Left lung (tissue), 10 donors: ENCODE results near the gene TRIM27. TPM values are rescaled to one million over a fixed set of nuclear protein-coding genes. Genes with fewer than 3 reads are reported as not detected.
"Not testable (repeated sequence)": the region's sequence is repeated elsewhere in the genome, so short reads cannot be mapped to it uniquely, and the experiment has no call there.

Source experiments
- ATAC-seq: fragments of 200-7000 bp; cut with Tn5 transposase; one replicate; pipeline ENCODE4 v1.9.1; 2020; ENCODE audit warnings: moderate library complexity
- DNase-seq, 4 donors: peaks; one replicate each; pipeline ENCODE4 v3.0.0-alpha.2; 2013 to 2020
- H3K27ac ChIP-seq, 2 donors: fragments of 200-600 bp; sonication (generic) in 1 of 2; one replicate each; pipeline versions ENCODE4 v1.5.0 to v1.8.0; 2020 to 2021
- H3K27me3 ChIP-seq, 2 donors: fragments of 200-600 bp; sonication (generic) in 1 of 2; one replicate each; pipeline versions ENCODE4 v1.5.0 to v1.8.0; 2020 to 2021
- H3K36me3 ChIP-seq, 2 donors: fragments of 200-600 bp; sonication (generic) in 1 of 2; one replicate each; pipeline versions ENCODE4 v1.5.0 to v1.8.0; 2020 to 2021
- H3K4me1 ChIP-seq, 2 donors: fragments of 200-600 bp; one replicate each; pipeline ENCODE4 v1.8.0; 2021
- H3K4me3 ChIP-seq, 2 donors: fragments of 200-600 bp; sonication (generic) in 1 of 2; one replicate each; pipeline versions ENCODE4 v1.5.0 to v1.8.0; 2020 to 2021; ENCODE audit warnings: mild to moderate bottlenecking in 1 of 2
- H3K9me3 ChIP-seq, 2 donors: fragments of 200-600 bp; sonication (generic) in 1 of 2; one replicate each; pipeline versions ENCODE4 v1.5.0 to v1.8.0; 2020 to 2021
- CTCF ChIP-seq, 2 donors: fragments of 200-600 bp; sonication (generic) in 1 of 2; IDR thresholded peaks; one replicate each; pipeline versions ENCODE4 v1.5.0 to v1.8.0; 2021; ENCODE audit warnings: antibody characterized with exemption in 2 of 2
- intact Hi-C, 2 donors: fragments of 100-400 bp; cut with DNase I; formaldehyde crosslinking; loops; one replicate each; pipeline versions ENCODE4 v1.11.2 to v1.14.2; 2022
- polyA plus RNA-seq, 6 donors: library from polyadenylated mRNA; unstranded; fragments of 120-200 nt; gene quantifications; one replicate each; pipeline ENCODE4 v1.2.1, GENCODE V29; 2013; ENCODE audit not compliant: insufficient read length in 6 of 6
- total RNA-seq, 2 donors: library from RNA; stranded (reverse); fragmentation: NEBNext Ultra II Directional; extraction: Animal tissue kit (Norgen Biotek cat#: 25700); gene quantifications; one replicate each; pipeline ENCODE4 v1.2.1, GENCODE V29; 2021
- donor health status: DM: no; HTN: yes; CAD: no.
- donor health status: DM: no; HTN: no; CAD: no.

The TRIM27 gene
- total and polyA plus RNA-seq, 8 donors: 42.2 to 96.9 (median 84.2) TPM

DNA sequence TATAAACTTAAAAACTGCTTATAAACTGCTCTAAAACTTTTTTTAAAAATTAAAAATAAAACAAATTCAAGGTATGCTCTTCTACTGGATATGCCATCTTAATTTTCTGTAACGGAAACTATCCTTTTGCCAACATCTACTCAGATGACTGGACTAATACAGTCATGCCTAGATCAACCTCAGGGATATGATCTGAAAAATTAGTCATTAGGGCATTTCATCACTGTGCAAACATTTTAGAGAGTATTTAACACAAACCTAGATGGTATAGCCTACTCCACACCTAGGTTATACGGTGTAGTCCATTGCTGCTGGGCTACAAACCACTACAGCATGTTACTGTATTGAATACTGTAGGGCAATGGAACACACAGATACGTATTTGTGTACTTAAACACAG, 64.8 kb downstream of the TRIM27 start:
- Histone ChIP-seq H3K36me3 (no peaks in the 10 kb centered on the region), H3K27ac (no peak overlapping the region), H3K4me1 (peaks cover 0 to 4% of the 10 kb centered on the region in 2 donors), H3K9me3 (peaks cover 0 to 5% of the 10 kb centered on the region in 2 donors), H3K4me3 (no peak overlapping the region), H3K27me3 (peaks cover 0 to 9% of the 10 kb centered on the region in 2 donors)
- no peak for DNase-seq
- no peak for TF ChIP-seq CTCF (IDR thresholded peaks at IDR 0.05)
- intact Hi-C loops: no loop called here
- no peak for ATAC-seq

DNA sequence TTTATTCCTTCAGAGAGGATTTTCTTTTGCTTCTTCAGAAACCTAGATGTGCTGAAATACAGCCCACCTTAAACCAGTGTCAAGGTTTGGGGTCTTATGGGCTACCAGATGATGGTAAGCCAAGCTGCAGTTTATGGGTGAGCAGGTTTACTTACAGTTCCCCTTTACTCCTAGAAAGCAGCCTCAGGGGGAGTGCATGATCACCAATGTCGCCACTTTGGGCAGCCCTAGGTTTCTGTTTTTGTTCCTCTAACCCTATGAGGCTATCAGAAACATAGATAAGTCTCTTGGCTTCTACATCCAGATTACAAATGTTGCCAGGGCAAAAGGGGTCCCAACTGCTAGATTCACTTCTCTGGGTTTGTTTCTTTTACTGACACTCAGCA, 67.2 kb downstream of the TRIM27 start:
- no peaks in the 10 kb centered on the region for H3K36me3 ChIP-seq
- no peak for ATAC-seq
- no peak overlapping the region for H3K4me3 ChIP-seq
- peaks cover 0 to 5% of the 10 kb centered on the region in 2 donors for H3K9me3 ChIP-seq
- intact Hi-C loops: no loop called here
- DNase-seq: no peak
- TF ChIP-seq CTCF (IDR thresholded peaks at IDR 0.05): no peak
- H3K4me1 ChIP-seq: no peaks in the 10 kb centered on the region
- no peak overlapping the region for H3K27ac ChIP-seq
- H3K27me3 ChIP-seq: peaks cover 0 to 9% of the 10 kb centered on the region in 2 donors

DNA sequence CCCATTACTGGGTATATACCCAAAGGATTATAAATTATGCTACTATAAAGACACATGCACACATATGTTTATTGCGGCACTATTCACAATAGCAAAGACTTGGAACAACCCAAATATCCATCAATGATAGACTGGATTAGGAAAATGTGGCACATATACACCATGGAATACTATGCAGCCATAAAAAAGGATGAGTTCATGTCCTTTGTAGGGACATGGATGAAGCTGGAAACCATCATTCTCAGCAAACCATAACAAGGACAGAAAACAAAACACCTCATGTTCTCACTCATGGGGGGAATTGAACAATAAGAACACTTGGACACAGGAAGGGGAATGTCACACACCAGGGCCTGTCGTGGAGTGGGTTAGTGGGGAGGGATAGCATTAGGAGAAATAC, 69.4 kb downstream of the TRIM27 start:
- H3K36me3 ChIP-seq, ATAC-seq, DNase-seq, intact Hi-C loops, H3K9me3 ChIP-seq, H3K27ac ChIP-seq, H3K4me3 ChIP-seq, H3K4me1 ChIP-seq: not testable (repeated sequence)
- peaks cover 0 to 14% of the 10 kb centered on the region in 2 donors for H3K27me3 ChIP-seq

Other genes with a start within 250 kb of the TRIM27 start
- 1 to 10 TPM; 1.7 to 1.8 TPM for gene ZNF311, start 81.3 kb upstream of the TRIM27 start, total RNA-seq
- 1 to 10 TPM; 5.9 to 8.0 (median 6.3) TPM for gene ZNF311, start 81.3 kb upstream of the TRIM27 start, polyA plus RNA-seq
- not detected for gene OR2W1, start 121.2 kb upstream of the TRIM27 start, total RNA-seq
- not detected for gene OR2W1, start 121.2 kb upstream of the TRIM27 start, polyA plus RNA-seq
- gene OR2B3, start 163.3 kb upstream of the TRIM27 start, total RNA-seq: not detected
- not detected for gene OR2B3, start 163.3 kb upstream of the TRIM27 start, polyA plus RNA-seq
- not detected for gene OR2J1, start 175.5 kb upstream of the TRIM27 start, total RNA-seq
- not detected for gene OR2J1, start 175.5 kb upstream of the TRIM27 start, polyA plus RNA-seq
- not detected for gene OR2J3, start 184.1 kb upstream of the TRIM27 start, total RNA-seq
- gene OR2J3, start 184.1 kb upstream of the TRIM27 start, polyA plus RNA-seq: not detected
- gene OR2J2, start 246.9 kb upstream of the TRIM27 start, total RNA-seq: not detected
- gene OR2J2, start 246.9 kb upstream of the TRIM27 start, polyA plus RNA-seq: under 1 TPM in 1 of 6 donors, not detected in 5; 0.07 TPM